Transverse colon (tissue), 4 donors: ENCODE measurements around the gene KIF20B. TPM values are rescaled to one million over a fixed set of nuclear protein-coding genes. Genes with fewer than 3 reads are reported as not detected.

ENCODE experiments used
- DNase-seq: peaks from one replicate; pipeline ENCODE4 v3.0.0-alpha.2; 2019
- H3K27ac ChIP-seq, 4 donors: fragments of 200-600 bp; sonication (generic); 2 replicates each; pipeline ENCODE4 v1.5.1; 2016 to 2018; ENCODE audit warnings: inconsistent platforms in 4 of 4
- H3K27me3 ChIP-seq: fragments of 200-600 bp; sonication (generic); 2 replicates; pipeline ENCODE4 v1.5.1; 2017; ENCODE audit warnings: inconsistent platforms
- H3K36me3 ChIP-seq, 4 donors: fragments of 200-600 bp; sonication (generic); 2 replicates each; pipeline ENCODE4 v1.5.1; 2017 to 2019; ENCODE audit warnings: inconsistent platforms in 4 of 4
- H3K4me1 ChIP-seq, 4 donors: fragments of 200-600 bp; sonication (generic); 2 replicates each; pipeline ENCODE4 v1.5.1; 2017 to 2020; ENCODE audit warnings: inconsistent platforms in 4 of 4
- H3K4me3 ChIP-seq, 4 donors: fragments of 200-600 bp; sonication (generic); 1 replicate in 1 of 4; 2 replicates in 3 of 4; pipeline versions ENCODE4 v1.5.1 to v1.6.1; 2017 to 2019; ENCODE audit warnings: inconsistent platforms in 4 of 4
- H3K9me3 ChIP-seq, 2 donors: fragments of 200-600 bp; sonication (generic); 2 replicates each; pipeline ENCODE4 v1.5.1; 2017 to 2019; ENCODE audit warnings: inconsistent platforms in 2 of 2
- EP300 ChIP-seq: sonication (generic); formaldehyde crosslinking; IDR thresholded peaks from one replicate; pipeline ENCODE4 v1.6.1; 2017; ENCODE audit warnings: antibody characterized with exemption, low read depth
- POLR2A ChIP-seq: fragments of 450-650 bp; IDR thresholded peaks from one replicate; pipeline ENCODE4 v1.6.1; 2016; ENCODE audit warnings: antibody characterized with exemption, mild to moderate bottlenecking, moderate library complexity
- POLR2AphosphoS5 ChIP-seq, 3 donors: sonication (generic); formaldehyde crosslinking; IDR thresholded peaks; one replicate each; pipeline ENCODE4 v1.6.1; 2016; ENCODE audit warnings: antibody characterized with exemption in 3 of 3
- WGBS, 2 donors: methylation state at CpG; one replicate each; pipeline ENCODE4 v1.1.5; 2018; ENCODE audit warnings: low coverage in 1 of 2; 5-methylcytosine and 5-hydroxymethylcytosine counted together
- in situ Hi-C, 4 donors: fragments of 200-750 bp; cut with MboI; loops; one replicate each; pipeline versions ENCODE4 v1.15.0 to v1.15.1; 2017; ENCODE audit warnings: low sequenced_read_pairs in 3 of 4, low pct_ligation_motif_present in 1 of 4, low pct_unique_long_range_greater_than_20kb in 1 of 4
- intact Hi-C: fragments of 100-400 bp; cut with DNase I; formaldehyde crosslinking; loops from one replicate; pipeline ENCODE4 v1.15.1; 2023; ENCODE audit warnings: low total_unique reads
- total RNA-seq, 4 donors: library from RNA; depleted of rRNA; stranded (reverse); fragments of >200 nt; gene quantifications; one replicate each; pipeline ENCODE4 v1.1.0, GENCODE V29; 2016
- TF ChIP-seq, protein P1 (sequence below), 5 experiments: fragments of 200-600 bp in 3 of 5; fragments of 450-650 bp in 2 of 5; sonication (generic) in 3 of 5; IDR thresholded peaks; 1 replicate in 2 of 5; 2 replicates in 3 of 5; pipeline ENCODE4 v1.5.1; 2016 to 2017; ENCODE audit warnings: antibody characterized with exemption in 5 of 5, inconsistent platforms in 3 of 5, mild to moderate bottlenecking in 2 of 5, moderate library complexity in 1 of 5

Gene KIF20B
- total RNA-seq, 4 donors from 2014 or later, result 0.37 to 3.3 (median 2.5) TPM

DNA sequence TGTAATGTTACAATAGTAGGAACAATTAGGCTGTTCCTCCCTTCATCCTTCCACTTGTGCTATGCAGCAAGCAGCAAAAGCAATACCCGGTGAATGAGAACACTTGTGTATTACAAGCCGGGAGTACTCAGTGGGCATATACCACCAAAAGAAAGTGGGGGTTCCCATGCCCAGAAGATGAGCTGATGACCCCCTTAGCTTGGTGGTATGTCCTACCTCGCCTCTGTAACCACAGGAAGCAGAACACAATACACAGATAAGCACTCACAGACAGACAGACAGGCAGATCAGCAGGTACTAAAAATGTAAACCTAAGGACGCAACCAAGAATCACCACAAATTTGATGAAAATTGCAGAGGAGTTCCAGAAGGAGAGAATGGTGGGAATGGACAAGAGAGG is 15.5 kb upstream of the KIF20B start:
- Histone ChIP-seq H3K4me3 (no peak overlapping the region), H3K27ac (no peak overlapping the region), H3K27me3 (no peaks in the 10 kb centered on the region), H3K4me1 (no peaks in the 10 kb centered on the region), H3K36me3 (no peaks in the 10 kb centered on the region), H3K9me3 (no peaks in the 10 kb centered on the region)
- intact Hi-C loops, result no loop called here
- no peak for DNase-seq
- 61 to 75% methylated on average over 4 of the region's 4 CpGs for WGBS, 2 donors
- TF ChIP-seq EP300 (no peak), POLR2A (no peak), POLR2AphosphoS5 (IDR thresholded peaks at IDR 0.05) (no peak)
- TF ChIP-seq, protein P1, sequence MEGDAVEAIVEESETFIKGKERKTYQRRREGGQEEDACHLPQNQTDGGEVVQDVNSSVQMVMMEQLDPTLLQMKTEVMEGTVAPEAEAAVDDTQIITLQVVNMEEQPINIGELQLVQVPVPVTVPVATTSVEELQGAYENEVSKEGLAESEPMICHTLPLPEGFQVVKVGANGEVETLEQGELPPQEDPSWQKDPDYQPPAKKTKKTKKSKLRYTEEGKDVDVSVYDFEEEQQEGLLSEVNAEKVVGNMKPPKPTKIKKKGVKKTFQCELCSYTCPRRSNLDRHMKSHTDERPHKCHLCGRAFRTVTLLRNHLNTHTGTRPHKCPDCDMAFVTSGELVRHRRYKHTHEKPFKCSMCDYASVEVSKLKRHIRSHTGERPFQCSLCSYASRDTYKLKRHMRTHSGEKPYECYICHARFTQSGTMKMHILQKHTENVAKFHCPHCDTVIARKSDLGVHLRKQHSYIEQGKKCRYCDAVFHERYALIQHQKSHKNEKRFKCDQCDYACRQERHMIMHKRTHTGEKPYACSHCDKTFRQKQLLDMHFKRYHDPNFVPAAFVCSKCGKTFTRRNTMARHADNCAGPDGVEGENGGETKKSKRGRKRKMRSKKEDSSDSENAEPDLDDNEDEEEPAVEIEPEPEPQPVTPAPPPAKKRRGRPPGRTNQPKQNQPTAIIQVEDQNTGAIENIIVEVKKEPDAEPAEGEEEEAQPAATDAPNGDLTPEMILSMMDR (IDR thresholded peaks at IDR 0.05), result no peak
- in situ Hi-C loops, result loop anchor here in 2 of 4 donors (25.0 kb wide), 1 partner anchor 249 kb away; no protein-coding TSS in a partner anchor

GRCh38 chr10:89690027-89690426 is 11.4 kb upstream of the KIF20B start:
- WGBS, 2 donors, result 45 to 84% methylated on average over 2 of the region's 2 CpGs
- Histone ChIP-seq H3K27ac (no peak overlapping the region), H3K9me3 (no peaks in the 10 kb centered on the region), H3K36me3 (no peaks in the 10 kb centered on the region), H3K27me3 (no peaks in the 10 kb centered on the region), H3K4me3 (no peak overlapping the region), H3K4me1 (no peaks in the 10 kb centered on the region)
- no peak for DNase-seq
- in situ Hi-C loops (loop anchor here in 2 of 4 donors (25.0 kb wide), 1 partner anchor 253 kb away; no protein-coding TSS in a partner anchor), intact Hi-C loops (no loop called here)
- TF ChIP-seq POLR2AphosphoS5 (IDR thresholded peaks at IDR 0.05), result no peak

GRCh38 chr10:89692416-89692815 is 9.0 kb upstream of the KIF20B start:
- TF ChIP-seq POLR2A (no peak), EP300 (no peak), POLR2AphosphoS5 (IDR thresholded peaks at IDR 0.05) (no peak)
- TF ChIP-seq, protein P1 (IDR thresholded peaks at IDR 0.05), result no peak
- intact Hi-C loops (no loop called here), in situ Hi-C loops (loop anchor here in 2 of 4 donors (25.0 kb wide), 1 partner anchor 255 kb away; no protein-coding TSS in a partner anchor)
- DNase-seq, result no peak
- Histone ChIP-seq H3K4me1 (peaks cover 0 to 5% (median 0%) of the 10 kb centered on the region in 4 donors), H3K36me3 (no peaks in the 10 kb centered on the region), H3K27me3 (no peaks in the 10 kb centered on the region), H3K27ac (no peak overlapping the region), H3K9me3 (no peaks in the 10 kb centered on the region), H3K4me3 (no peak overlapping the region)
- WGBS, 2 donors, result 81 to 90% methylated on average over 4 of the region's 4 CpGs

DNA sequence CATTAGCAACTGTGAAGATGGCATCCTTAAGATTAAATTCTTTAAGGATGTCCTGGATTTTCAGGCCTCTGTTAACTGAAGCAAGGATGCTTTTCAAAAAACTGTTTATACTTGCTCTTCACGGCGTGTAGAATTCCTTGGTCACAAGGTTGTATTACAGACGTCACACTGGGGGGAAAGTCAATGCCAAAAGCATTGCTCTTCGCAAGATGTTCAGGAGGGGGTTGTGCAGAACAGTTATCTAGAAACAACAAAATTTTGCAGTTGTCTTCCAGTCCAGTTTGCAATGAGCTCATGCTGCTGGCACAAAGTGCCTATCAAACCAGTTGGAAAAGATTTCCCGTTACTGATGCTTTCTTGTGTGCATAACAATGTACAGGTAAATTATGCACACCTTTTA is 8.2 kb upstream of the KIF20B start:
- TF ChIP-seq POLR2A (no peak), EP300 (no peak)
- H3K36me3 ChIP-seq, result no peaks in the 10 kb centered on the region
- WGBS, 2 donors, result 96 to 100% methylated on average over 3 to 5 of the region's 5 CpGs
- no peaks in the 10 kb centered on the region for H3K27me3 ChIP-seq
- H3K4me1 ChIP-seq, result peaks cover 0 to 5% (median 0%) of the 10 kb centered on the region in 4 donors
- no peak overlapping the region for H3K27ac ChIP-seq
- in situ Hi-C loops, result loop anchor here in 2 of 4 donors (25.0 kb wide), 1 partner anchor 256 kb away; no protein-coding TSS in a partner anchor
- intact Hi-C loops, result no loop called here
- H3K9me3 ChIP-seq, result no peaks in the 10 kb centered on the region
- no peak for DNase-seq
- H3K4me3 ChIP-seq, result no peak overlapping the region

DNA sequence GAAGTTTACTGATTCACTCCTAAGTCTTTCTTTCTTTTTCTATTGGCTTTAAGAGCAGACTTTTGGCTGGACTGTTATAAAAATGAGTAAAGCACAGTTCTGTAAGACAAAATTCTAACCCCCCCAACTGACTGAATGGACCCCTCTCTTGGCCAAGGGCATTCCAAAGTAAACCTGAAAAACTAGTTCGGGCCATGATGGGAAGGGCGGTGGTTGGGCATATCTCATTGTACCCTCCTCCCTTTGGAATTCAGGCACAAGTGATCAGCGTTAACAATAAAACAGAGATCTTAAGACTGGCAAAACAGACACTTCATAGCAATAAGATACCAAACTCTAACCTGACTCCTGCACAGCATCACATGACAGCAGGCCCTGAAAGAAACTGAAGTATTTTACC is 6.1 kb upstream of the KIF20B start:
- H3K4me3 ChIP-seq, result no peak overlapping the region
- H3K9me3 ChIP-seq, result no peaks in the 10 kb centered on the region
- TF ChIP-seq EP300 (no peak), POLR2AphosphoS5 (IDR thresholded peaks at IDR 0.05) (no peak), POLR2A (no peak)
- TF ChIP-seq, protein P1 (IDR thresholded peaks at IDR 0.05), result no peak
- in situ Hi-C loops, result loop anchor here in 2 of 4 donors (25.0 kb wide), 1 partner anchor 258 kb away; no protein-coding TSS in a partner anchor
- no peak overlapping the region for H3K27ac ChIP-seq
- H3K27me3 ChIP-seq, result no peaks in the 10 kb centered on the region
- H3K36me3 ChIP-seq, result no peaks in the 10 kb centered on the region
- H3K4me1 ChIP-seq, result peaks cover 0 to 6% (median 0%) of the 10 kb centered on the region in 4 donors
- 83% methylated on average over 3 of the region's 3 CpGs; no CpG with 5 or more reads in 1 of the 2 donors for whole genome bisulfite sequencing, 2 donors
- intact Hi-C loops, result no loop called here
- DNase-seq, result no peak
